22Rv1 (cell line): ENCODE measurements around the gene JAKMIP2.

ENCODE experiments used
- CTCF ChIP-seq: fragments of 450-650 bp; IDR thresholded peaks from 2 replicates; pipeline ENCODE4 v1.5.1; 2017; ENCODE audit warnings: mild to moderate bottlenecking
- ZFX ChIP-seq: fragments of 450-650 bp; IDR thresholded peaks from 2 replicates; pipeline ENCODE4 v1.6.1; 2017; ENCODE audit warnings: antibody characterized with exemption, borderline replicate concordance

GRCh38 chr5:147791181-147791580, 8.7 kb upstream of the JAKMIP2 start:
- TF ChIP-seq CTCF (no peak), ZFX (no peak)
